HG03196 (cell line): Measurements from ENCODE around the gene ONECUT3.
"Not testable (repeated sequence)": the region's sequence is repeated elsewhere in the genome, so short reads cannot be mapped to it uniquely, and the experiment has no call there.

Experiments
- ATAC-seq: cut with Tn5 transposase; IDR thresholded peaks from one replicate; pipeline ENCODE4 v1.9.1; 2021; ENCODE audit not compliant: unreplicated experiment

ONECUT3 gene

GRCh38 chr19:1755467-1756171 lies 2.3 kb downstream of the ONECUT3 start:
- ATAC-seq = no peak

- ATAC-seq = no peak
Observed at GRCh38 chr19:1756264-1756663, 3.0 kb downstream of the ONECUT3 start.

- ATAC-seq = no peak
Observed at GRCh38 chr19:1756705-1757465, 3.6 kb downstream of the ONECUT3 start.

- ATAC-seq = no peak
Observed at GRCh38 chr19:1757468-1758230, 4.3 kb downstream of the ONECUT3 start.

GRCh38 chr19:1758231-1758577 lies 4.9 kb downstream of the ONECUT3 start:
- no peak for ATAC-seq

GRCh38 chr19:1758959-1759903 lies 5.9 kb downstream of the ONECUT3 start:
- no peak for ATAC-seq

GRCh38 chr19:1760020-1760419 lies 6.7 kb downstream of the ONECUT3 start:
- no peak for ATAC-seq

GRCh38 chr19:1760786-1761527 lies 7.7 kb downstream of the ONECUT3 start:
- ATAC-seq = not testable (repeated sequence)

- no peak for ATAC-seq
Observed at GRCh38 chr19:1761528-1762242, 8.4 kb downstream of the ONECUT3 start.

- no peak for ATAC-seq
Observed at GRCh38 chr19:1762243-1763117, 9.2 kb downstream of the ONECUT3 start.

GRCh38 chr19:1763648-1764639 lies 10.6 kb downstream of the ONECUT3 start:
- no peak for ATAC-seq

GRCh38 chr19:1764729-1765128 lies 11.4 kb downstream of the ONECUT3 start:
- ATAC-seq = no peak

GRCh38 chr19:1765232-1765903 lies 12.1 kb downstream of the ONECUT3 start:
- ATAC-seq = no peak

- ATAC-seq = no peak
Observed at GRCh38 chr19:1765904-1766799, 12.8 kb downstream of the ONECUT3 start.

GRCh38 chr19:1766800-1767352 lies 13.6 kb downstream of the ONECUT3 start:
- no peak for ATAC-seq
